HG02588 (cell line): Measurements from ENCODE around the gene SLC12A3.

Source experiments
- ATAC-seq: cut with Tn5 transposase; IDR thresholded peaks from one replicate; pipeline ENCODE4 v1.9.1; 2021; ENCODE audit warnings: mild to moderate bottlenecking, moderate library complexity; ENCODE audit not compliant: unreplicated experiment

SLC12A3 gene, protein sequence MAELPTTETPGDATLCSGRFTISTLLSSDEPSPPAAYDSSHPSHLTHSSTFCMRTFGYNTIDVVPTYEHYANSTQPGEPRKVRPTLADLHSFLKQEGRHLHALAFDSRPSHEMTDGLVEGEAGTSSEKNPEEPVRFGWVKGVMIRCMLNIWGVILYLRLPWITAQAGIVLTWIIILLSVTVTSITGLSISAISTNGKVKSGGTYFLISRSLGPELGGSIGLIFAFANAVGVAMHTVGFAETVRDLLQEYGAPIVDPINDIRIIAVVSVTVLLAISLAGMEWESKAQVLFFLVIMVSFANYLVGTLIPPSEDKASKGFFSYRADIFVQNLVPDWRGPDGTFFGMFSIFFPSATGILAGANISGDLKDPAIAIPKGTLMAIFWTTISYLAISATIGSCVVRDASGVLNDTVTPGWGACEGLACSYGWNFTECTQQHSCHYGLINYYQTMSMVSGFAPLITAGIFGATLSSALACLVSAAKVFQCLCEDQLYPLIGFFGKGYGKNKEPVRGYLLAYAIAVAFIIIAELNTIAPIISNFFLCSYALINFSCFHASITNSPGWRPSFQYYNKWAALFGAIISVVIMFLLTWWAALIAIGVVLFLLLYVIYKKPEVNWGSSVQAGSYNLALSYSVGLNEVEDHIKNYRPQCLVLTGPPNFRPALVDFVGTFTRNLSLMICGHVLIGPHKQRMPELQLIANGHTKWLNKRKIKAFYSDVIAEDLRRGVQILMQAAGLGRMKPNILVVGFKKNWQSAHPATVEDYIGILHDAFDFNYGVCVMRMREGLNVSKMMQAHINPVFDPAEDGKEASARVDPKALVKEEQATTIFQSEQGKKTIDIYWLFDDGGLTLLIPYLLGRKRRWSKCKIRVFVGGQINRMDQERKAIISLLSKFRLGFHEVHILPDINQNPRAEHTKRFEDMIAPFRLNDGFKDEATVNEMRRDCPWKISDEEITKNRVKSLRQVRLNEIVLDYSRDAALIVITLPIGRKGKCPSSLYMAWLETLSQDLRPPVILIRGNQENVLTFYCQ

DNA sequence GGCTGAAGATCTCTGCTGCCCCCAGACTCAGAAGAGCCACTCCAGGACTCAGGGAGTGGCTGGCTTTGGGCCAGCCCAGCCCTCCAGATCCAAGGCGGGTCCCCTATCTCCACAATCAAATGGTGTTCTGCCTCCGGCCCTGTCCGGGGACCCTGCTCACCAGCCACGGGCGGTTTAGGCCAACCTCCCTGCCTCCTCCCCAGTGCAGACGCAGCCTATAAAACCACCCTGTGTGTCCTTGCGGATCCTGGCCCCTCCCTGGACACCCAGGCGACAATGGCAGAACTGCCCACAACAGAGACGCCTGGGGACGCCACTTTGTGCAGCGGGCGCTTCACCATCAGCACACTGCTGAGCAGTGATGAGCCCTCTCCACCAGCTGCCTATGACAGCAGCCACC lies at the start of gene SLC12A3:
Gene SLC12A3, plus strand, starts transcription at position 248 of the 400 bp plus-strand sequence. Its CDS starts 29 bp downstream, at position 277.
- ATAC-seq = no peak

GRCh38 chr16:56815721-56816120 lies 49.3 kb upstream of the SLC12A3 start:
- no peak for ATAC-seq

DNA sequence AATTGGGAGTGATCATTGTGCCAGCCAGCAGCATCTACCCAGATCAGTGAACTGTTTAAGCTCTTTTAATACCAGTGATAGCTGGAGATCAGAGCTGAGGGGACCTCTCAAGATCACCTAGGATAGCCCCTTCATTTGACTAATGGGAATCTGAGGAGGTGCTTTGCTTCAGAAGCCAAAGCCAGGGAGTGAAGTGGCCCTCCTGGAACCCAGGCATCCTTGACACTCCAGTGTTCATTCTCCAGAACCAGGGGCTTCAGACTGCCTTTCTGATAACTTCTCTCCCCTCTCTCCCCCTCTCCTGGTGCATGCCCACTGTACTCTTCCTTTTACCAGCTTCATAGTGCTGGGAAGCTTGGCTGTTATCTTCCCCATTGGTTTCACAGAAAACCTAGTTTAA lies 48.0 kb upstream of the SLC12A3 start:
- ATAC-seq = no peak

GRCh38 chr16:56817938-56818337 lies 47.1 kb upstream of the SLC12A3 start:
- no peak for ATAC-seq

DNA sequence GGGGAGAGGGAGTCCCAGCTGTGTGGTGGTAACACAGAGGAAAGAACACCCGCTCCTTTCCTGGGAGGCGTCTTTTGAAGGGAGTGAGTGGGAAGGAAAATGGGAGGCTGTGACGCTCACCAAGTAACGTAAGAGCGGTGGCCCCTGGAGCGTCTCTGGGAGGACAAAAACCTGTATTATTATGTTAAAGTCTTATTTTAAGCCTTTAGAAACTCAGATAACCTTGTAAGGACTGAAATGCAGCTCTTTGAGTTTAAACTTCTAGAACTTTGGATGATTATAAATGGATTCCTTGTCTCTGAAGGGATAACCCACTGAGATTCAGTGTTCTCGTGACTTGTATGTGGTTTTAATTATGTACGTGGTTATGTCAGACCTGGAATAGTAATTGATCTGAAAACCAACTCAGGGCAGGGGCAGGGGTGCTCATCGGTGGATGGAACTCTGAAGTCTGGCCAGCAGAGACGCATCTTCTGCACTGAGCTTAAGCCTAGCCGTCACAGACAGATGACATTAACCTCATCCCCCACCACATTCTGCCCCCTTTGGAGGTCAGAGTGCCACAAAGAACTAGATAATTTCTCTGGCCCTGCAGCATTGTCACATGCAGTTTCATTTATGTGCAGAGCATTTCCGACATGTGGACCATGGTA lies 41.8 kb upstream of the SLC12A3 start:
- ATAC-seq = no peak

DNA sequence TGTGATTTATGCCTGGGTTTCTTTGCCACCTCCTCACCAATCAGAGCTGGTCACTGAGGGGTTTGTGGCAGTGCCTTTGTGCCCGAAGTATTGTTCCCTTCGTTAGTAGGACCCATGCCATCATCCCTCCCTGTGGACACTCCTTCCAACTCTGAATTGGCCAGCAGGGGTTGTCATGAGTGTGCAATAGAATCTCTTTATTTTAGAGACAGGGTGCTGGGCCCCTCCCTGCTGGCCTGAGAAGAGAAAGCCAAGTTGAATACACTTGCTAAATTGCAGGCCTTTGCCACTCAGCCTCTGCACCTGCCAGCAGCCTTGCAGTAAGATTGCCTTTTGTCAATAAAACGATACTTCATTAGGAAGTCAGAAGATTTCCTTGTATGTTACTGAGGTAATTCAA lies 40.7 kb upstream of the SLC12A3 start:
- ATAC-seq = no peak

GRCh38 chr16:56824804-56825203 lies 40.2 kb upstream of the SLC12A3 start:
- no peak for ATAC-seq

- ATAC-seq = no peak
These were observed 39.2 kb upstream of the SLC12A3 start for GRCh38 chr16:56825826-56826225.

DNA sequence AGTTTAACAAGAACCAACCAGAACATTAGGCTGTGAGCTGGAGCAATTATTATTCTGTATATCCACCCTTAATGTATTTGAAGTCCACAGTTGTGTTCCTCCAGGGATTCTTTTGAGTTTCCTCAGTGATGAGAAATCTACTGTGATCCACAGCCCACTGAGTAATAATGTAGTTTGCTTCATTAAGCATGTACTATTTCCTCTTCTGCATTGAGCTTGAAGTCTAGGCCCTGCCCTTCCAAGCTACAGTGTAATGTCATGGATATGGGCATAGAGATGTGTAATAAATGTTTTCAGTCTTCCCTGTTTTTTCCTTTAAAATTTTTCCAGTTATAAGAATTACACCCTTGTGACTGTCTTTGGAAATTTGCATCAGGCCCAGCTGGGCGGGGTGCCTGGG lies 36.4 kb upstream of the SLC12A3 start:
- no peak for ATAC-seq

GRCh38 chr16:56830669-56831068 lies 34.3 kb upstream of the SLC12A3 start:
- ATAC-seq = no peak

GRCh38 chr16:56832768-56833167 lies 32.2 kb upstream of the SLC12A3 start:
- no peak for ATAC-seq

GRCh38 chr16:56833243-56833970 lies 31.6 kb upstream of the SLC12A3 start:
- no peak for ATAC-seq

DNA sequence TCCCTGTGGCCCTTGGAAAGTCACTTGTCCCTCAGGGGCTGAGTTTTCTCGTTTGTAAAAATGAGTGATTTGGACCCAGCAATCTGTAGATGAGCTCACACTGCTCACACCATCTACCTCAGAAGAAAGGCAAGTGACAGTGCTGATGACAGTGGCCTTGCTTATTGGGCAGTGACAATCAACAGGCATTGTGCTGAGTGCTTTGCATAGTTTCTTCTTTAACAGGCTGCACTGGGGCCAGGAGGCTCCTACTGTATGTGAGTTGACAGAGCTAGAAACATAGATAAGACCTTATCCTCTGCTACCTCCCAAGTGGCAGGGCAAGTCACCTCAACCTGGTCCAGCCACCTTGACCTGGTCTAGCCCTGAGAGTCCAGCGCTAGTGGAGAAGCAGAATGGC lies 29.7 kb upstream of the SLC12A3 start:
- no peak for ATAC-seq

DNA sequence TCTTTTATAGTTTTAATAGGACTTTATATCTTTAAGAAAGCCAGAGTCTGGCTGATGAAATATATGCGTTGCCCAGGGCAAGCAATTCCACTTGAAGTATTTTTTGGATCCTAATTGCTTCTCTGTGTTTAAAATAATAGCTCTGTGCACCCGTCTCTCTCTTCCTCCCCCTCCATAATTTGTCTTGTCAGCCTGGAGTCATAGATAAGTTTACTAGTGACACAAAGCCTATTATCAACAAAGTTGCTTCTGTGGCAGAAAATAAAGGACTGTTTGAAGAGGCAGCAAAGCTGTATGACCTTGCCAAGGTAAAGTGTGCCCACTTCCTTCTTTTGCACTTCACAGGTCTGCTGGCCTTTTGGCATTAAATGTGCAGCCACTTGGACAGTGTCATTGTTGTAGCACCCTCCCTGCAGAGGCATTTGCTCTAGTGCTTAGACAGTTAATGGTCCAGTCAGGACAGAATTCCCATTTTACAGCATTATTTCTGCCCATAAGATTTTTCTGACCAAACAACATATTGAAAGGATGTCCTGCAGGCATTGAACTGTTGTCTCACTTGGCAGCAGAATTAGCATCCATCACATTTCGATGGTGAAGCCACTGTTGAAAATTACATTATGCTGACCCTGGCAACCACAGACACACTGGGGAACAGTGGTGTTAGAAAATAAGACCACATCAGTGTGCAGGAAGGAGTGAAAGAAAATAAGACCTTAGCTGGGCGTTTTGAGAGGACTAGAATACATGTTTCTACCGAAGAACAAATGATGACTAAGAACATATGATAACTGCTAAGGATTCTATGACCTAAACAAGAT lies 28.4 kb upstream of the SLC12A3 start:
- no peak for ATAC-seq

- ATAC-seq = no peak
These were observed 26.2 kb upstream of the SLC12A3 start for GRCh38 chr16:56838622-56839337.

DNA sequence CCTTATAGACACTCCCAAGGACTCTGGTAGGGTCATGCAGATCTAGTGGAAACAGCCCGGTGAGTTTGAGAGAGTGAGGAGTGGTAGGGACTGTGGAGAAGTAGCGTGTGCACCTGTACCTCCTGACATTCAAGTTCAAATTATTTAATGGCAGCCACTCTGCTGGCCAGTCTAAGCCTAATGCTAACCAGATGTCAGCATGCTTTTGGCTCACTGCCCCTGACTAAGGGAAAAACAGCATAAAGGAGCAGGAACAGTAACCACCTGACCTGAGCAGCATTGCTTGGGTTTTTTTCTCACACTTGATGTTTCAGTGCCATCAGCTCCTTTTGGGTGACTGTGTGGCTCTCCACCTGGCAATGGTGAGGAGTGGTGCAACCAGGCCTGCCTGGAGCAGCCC lies 23.8 kb upstream of the SLC12A3 start:
- ATAC-seq = no peak

GRCh38 chr16:56841659-56842058 lies 23.3 kb upstream of the SLC12A3 start:
- ATAC-seq = no peak

- no peak for ATAC-seq
These were observed 22.9 kb upstream of the SLC12A3 start for GRCh38 chr16:56842133-56842532.

DNA sequence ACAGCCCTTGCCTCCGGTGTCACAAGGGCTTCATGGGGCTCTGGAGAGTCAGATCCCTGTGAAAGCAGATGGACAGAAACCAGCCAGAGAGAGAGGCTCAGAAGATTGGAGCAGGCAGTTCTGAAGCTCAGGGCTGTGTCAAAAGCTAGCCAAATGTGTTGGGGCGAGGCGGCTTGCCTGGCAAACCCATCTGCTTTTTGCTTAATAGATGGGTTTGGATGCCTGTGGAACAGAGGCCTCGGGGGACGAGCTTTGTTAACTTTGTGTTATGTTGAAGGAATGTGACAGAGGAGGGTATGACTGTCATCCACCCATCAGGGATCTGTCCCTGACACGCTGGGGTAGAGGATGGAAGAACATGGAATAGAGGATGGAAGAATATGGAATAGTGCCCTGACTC lies 21.0 kb upstream of the SLC12A3 start:
- ATAC-seq = no peak
